Peyer's patch (tissue), 4 donors: ENCODE results near the gene ATOH8.

ENCODE experiments used
- POLR2A ChIP-seq, 2 donors: fragments of 450-650 bp; IDR thresholded peaks; one replicate each; pipeline ENCODE4 v1.5.1; 2017; ENCODE audit warnings: antibody characterized with exemption in 2 of 2, mild to moderate bottlenecking in 2 of 2, moderate library complexity in 2 of 2
- TF ChIP-seq, protein P1 (sequence below), 6 experiments: fragments of 450-650 bp in 4 of 6; fragments of 200-600 bp in 2 of 6; sonication (generic) in 1 of 6; IDR thresholded peaks; one replicate each; pipeline ENCODE4 v1.5.1; 2017 to 2019; ENCODE audit warnings: antibody characterized with exemption in 6 of 6, mild to moderate bottlenecking in 3 of 6, moderate library complexity in 1 of 6

GRCh38 chr2:85792783-85793441, 39.1 kb downstream of the ATOH8 start:
- TF ChIP-seq, protein P1, sequence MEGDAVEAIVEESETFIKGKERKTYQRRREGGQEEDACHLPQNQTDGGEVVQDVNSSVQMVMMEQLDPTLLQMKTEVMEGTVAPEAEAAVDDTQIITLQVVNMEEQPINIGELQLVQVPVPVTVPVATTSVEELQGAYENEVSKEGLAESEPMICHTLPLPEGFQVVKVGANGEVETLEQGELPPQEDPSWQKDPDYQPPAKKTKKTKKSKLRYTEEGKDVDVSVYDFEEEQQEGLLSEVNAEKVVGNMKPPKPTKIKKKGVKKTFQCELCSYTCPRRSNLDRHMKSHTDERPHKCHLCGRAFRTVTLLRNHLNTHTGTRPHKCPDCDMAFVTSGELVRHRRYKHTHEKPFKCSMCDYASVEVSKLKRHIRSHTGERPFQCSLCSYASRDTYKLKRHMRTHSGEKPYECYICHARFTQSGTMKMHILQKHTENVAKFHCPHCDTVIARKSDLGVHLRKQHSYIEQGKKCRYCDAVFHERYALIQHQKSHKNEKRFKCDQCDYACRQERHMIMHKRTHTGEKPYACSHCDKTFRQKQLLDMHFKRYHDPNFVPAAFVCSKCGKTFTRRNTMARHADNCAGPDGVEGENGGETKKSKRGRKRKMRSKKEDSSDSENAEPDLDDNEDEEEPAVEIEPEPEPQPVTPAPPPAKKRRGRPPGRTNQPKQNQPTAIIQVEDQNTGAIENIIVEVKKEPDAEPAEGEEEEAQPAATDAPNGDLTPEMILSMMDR (IDR thresholded peaks at IDR 0.05): no peak
- no peak for TF ChIP-seq POLR2A (IDR thresholded peaks at IDR 0.05)
